A673 (cell line): ENCODE measurements around the gene MICAL2. TPM values are rescaled to one million over a fixed set of nuclear protein-coding genes. Genes with fewer than 3 reads are reported as not detected.

Source experiments
- BruUV-seq: library from RNA; stranded (reverse); fragments of 400-500 nt; replicated peaks from 2 replicates; lab custom pipeline; 2021; lab: Mats Ljungman, UMichigan
- CTCF ChIA-PET: fragments of 300-600 bp; sonication (Branson Sonifier 250); formaldehyde crosslinking; loops from one replicate; lab custom pipeline; 2022; ENCODE audit warnings: antibody characterized with exemption; lab: Charles Lee
- POLR2A ChIA-PET: fragments of 300-600 bp; sonication (Branson Sonifier 250); formaldehyde crosslinking; loops from one replicate; lab custom pipeline; 2022; ENCODE audit warnings: antibody characterized with exemption; ENCODE audit not compliant: low non-redundant PET; lab: Charles Lee
- DNase-seq: peaks from one replicate; pipeline ENCODE4 v3.0.0-alpha.2; 2015; ENCODE audit warnings: low spot score
- H3K27ac ChIP-seq: fragments of 200-600 bp; sonication (generic); 2 replicates; pipeline ENCODE4 v1.5.1; 2016; ENCODE audit warnings: mixed run types, low read depth, mild to moderate bottlenecking, mixed read lengths, antibody characterized with exemption, low read length; ENCODE audit not compliant: poor library complexity, severe bottlenecking
- H3K27me3 ChIP-seq: fragments of 200-600 bp; sonication (generic); replicated peaks from 2 replicates; pipeline ENCODE4 v1.6.1; 2017; ENCODE audit warnings: mixed run types, low read depth, mild to moderate bottlenecking, mixed read lengths, antibody characterized with exemption, low read length; ENCODE audit not compliant: insufficient read depth, poor library complexity
- H3K36me3 ChIP-seq: fragments of 200-600 bp; sonication (generic); 2 replicates; pipeline ENCODE4 v1.6.1; 2016; ENCODE audit warnings: mixed run types, mild to moderate bottlenecking, mixed read lengths, antibody characterized with exemption, low read length; ENCODE audit not compliant: insufficient read depth, poor library complexity, severe bottlenecking
- H3K4me1 ChIP-seq: fragments of 200-600 bp; sonication (generic); 2 replicates; pipeline ENCODE4 v1.6.1; 2017; ENCODE audit warnings: mixed run types, mild to moderate bottlenecking, mixed read lengths, antibody characterized with exemption, low read length; ENCODE audit not compliant: insufficient read depth, poor library complexity, severe bottlenecking
- H3K4me3 ChIP-seq: fragments of 200-600 bp; sonication (generic); 2 replicates; pipeline ENCODE4 v1.5.1; 2016; ENCODE audit warnings: low read depth, mixed run types, mild to moderate bottlenecking, mixed read lengths, low read length; ENCODE audit not compliant: poor library complexity, severe bottlenecking
- H3K9me3 ChIP-seq: fragments of 200-600 bp; sonication (generic); 2 replicates; pipeline ENCODE4 v1.6.1; 2016; ENCODE audit warnings: mixed run types, low read depth, mild to moderate bottlenecking, mixed read lengths, antibody characterized with exemption, low read length; ENCODE audit not compliant: poor library complexity, severe bottlenecking
- CTCF ChIP-seq: fragments of 300-800, 200-600 bp; sonication (generic); conservative IDR thresholded peaks from 2 replicates; pipeline ENCODE4 v1.5.1; 2017; ENCODE audit warnings: low read depth, mild to moderate bottlenecking, antibody characterized with exemption, low read length, moderate library complexity, mixed read lengths
- EZH2 ChIP-seq: fragments of 200-600 bp; sonication (generic); IDR thresholded peaks from 2 replicates; pipeline ENCODE4 v1.6.1; 2017; ENCODE audit warnings: borderline replicate concordance, low read depth, mild to moderate bottlenecking, mixed read lengths, antibody characterized with exemption, low read length; ENCODE audit not compliant: poor library complexity, severe bottlenecking
- intact Hi-C: fragments of 100-400 bp; cut with micrococcal nuclease; formaldehyde crosslinking; loops from one replicate; pipeline ENCODE4 v1.10.0; 2022; ENCODE audit not compliant: unreplicated experiment
- total RNA-seq: library from RNA; stranded (reverse); gene quantifications from 2 replicates; pipeline ENCODE4 v1.2.3, GENCODE V29; 2021

The MICAL2 gene
- total RNA-seq, 1 experiment from 2014 or later = 1.1 TPM

GRCh38 chr11:12173111-12173510 is 62.7 kb downstream of the MICAL2 start:
- POLR2A ChIA-PET = no interaction called here
- Histone ChIP-seq H3K27me3 (no peaks in the 10 kb centered on the region), H3K27ac (no peak overlapping the region), H3K36me3 (no peaks in the 10 kb centered on the region), H3K4me3 (no peak overlapping the region), H3K4me1 (no peaks in the 10 kb centered on the region), H3K9me3 (no peaks in the 10 kb centered on the region)
- BruUV-seq = no TSS peak
- intact Hi-C loops = no loop called here
- no peak for TF ChIP-seq EZH2
- TF ChIP-seq CTCF = no peak
- DNase-seq = no peak
- CTCF ChIA-PET = no interaction called here

GRCh38 chr11:12174128-12174476 is 63.7 kb downstream of the MICAL2 start:
- no peaks in the 10 kb centered on the region for H3K36me3 ChIP-seq
- H3K27me3 ChIP-seq = no peaks in the 10 kb centered on the region
- H3K27ac ChIP-seq = no peak overlapping the region
- ChIA-PET POLR2A (no interaction called here), CTCF (no interaction called here)
- intact Hi-C loops = no loop called here
- no peak for TF ChIP-seq CTCF
- TF ChIP-seq EZH2 = no peak
- DNase-seq = no peak
- no peak overlapping the region for H3K4me3 ChIP-seq
- no peaks in the 10 kb centered on the region for H3K9me3 ChIP-seq
- no TSS peak for BruUV-seq
- H3K4me1 ChIP-seq = no peaks in the 10 kb centered on the region

- DNase-seq = no peak
- no peak overlapping the region for H3K4me3 ChIP-seq
- no peaks in the 10 kb centered on the region for H3K4me1 ChIP-seq
- H3K27me3 ChIP-seq = no peaks in the 10 kb centered on the region
- ChIA-PET CTCF (no interaction called here), POLR2A (no interaction called here)
- H3K27ac ChIP-seq = no peak overlapping the region
- no TSS peak for BruUV-seq
- intact Hi-C loops = no loop called here
- H3K9me3 ChIP-seq = no peaks in the 10 kb centered on the region
- no peaks in the 10 kb centered on the region for H3K36me3 ChIP-seq
- no peak for TF ChIP-seq EZH2
Observed at GRCh38 chr11:12174477-12175143, 64.2 kb downstream of the MICAL2 start.

GRCh38 chr11:12175694-12176241 is 65.4 kb downstream of the MICAL2 start:
- Histone ChIP-seq H3K9me3 (no peaks in the 10 kb centered on the region), H3K27ac (no peak overlapping the region), H3K4me3 (no peak overlapping the region), H3K36me3 (no peaks in the 10 kb centered on the region), H3K27me3 (no peaks in the 10 kb centered on the region), H3K4me1 (no peaks in the 10 kb centered on the region)
- intact Hi-C loops = no loop called here
- no TSS peak for BruUV-seq
- ChIA-PET POLR2A (no interaction called here), CTCF (no interaction called here)
- TF ChIP-seq EZH2 = no peak
- no peak for TF ChIP-seq CTCF
- DNase-seq = no peak
